SK-N-SH treated with all-trans-retinoic acid at 6 μM for 48 hours (cell line): Measurements from ENCODE around the gene GALNT15.
A peak's percentile ranks its signal among the peaks of the same experiment; 100 is the strongest.

Experiments used
- ATAC-seq: fragments of 200-7000 bp; cut with Tn5 transposase; 3 replicates; pipeline ENCODE4 v1.9.1; 2020; ENCODE audit warnings: mild to moderate bottlenecking, moderate library complexity
- ARNTL ChIP-seq: fragments of 450-650 bp; formaldehyde crosslinking; IDR thresholded peaks from 2 replicates; pipeline ENCODE4 v1.5.0; 2020; ENCODE audit warnings: low read depth, mild to moderate bottlenecking, moderate library complexity, borderline replicate concordance
- CSDC2 ChIP-seq: fragments of 250-450 bp; sonication (Bioruptor Pico); IDR thresholded peaks from 2 replicates; pipeline ENCODE4 v1.5.0; 2020; ENCODE audit warnings: mild to moderate bottlenecking, moderate library complexity
- ESRRG ChIP-seq: fragments of 250-450 bp; sonication (Bioruptor Pico); IDR thresholded peaks from 2 replicates; pipeline ENCODE4 v1.6.1; 2021; ENCODE audit warnings: mild to moderate bottlenecking
- GLIS3 ChIP-seq: fragments of 250-450 bp; sonication (Bioruptor Pico); IDR thresholded peaks from 2 replicates; pipeline ENCODE4 v1.5.0; 2020; ENCODE audit warnings: mild to moderate bottlenecking, moderate library complexity
- ISL1 ChIP-seq: fragments of 250-450 bp; sonication (Bioruptor Pico); IDR thresholded peaks from 2 replicates; pipeline ENCODE4 v2.1.2; 2022; ENCODE audit warnings: mild to moderate bottlenecking, moderate library complexity
- OSR1 ChIP-seq: fragments of 250-450 bp; sonication (Bioruptor Pico); IDR thresholded peaks from 2 replicates; pipeline ENCODE4 v1.8.0; 2022; ENCODE audit warnings: moderate library complexity, mild to moderate bottlenecking, inconsistent platforms
- PPARA ChIP-seq: fragments of 250-450 bp; sonication (Bioruptor Pico); IDR thresholded peaks from 2 replicates; pipeline ENCODE4 v1.5.0; 2020; ENCODE audit warnings: mild to moderate bottlenecking, borderline replicate concordance
- RARB ChIP-seq: fragments of 250-450 bp; sonication (Bioruptor Pico); IDR thresholded peaks from 2 replicates; pipeline ENCODE4 v1.8.0; 2021; ENCODE audit warnings: mild to moderate bottlenecking, moderate library complexity
- SNAI2 ChIP-seq: fragments of 250-450 bp; sonication (Bioruptor Pico); IDR thresholded peaks from 2 replicates; pipeline ENCODE4 v1.5.0; 2020; ENCODE audit warnings: mild to moderate bottlenecking, moderate library complexity
- TCF4 ChIP-seq: fragments of 250-450 bp; sonication (Bioruptor Pico); IDR thresholded peaks from 2 replicates; pipeline ENCODE4 v1.8.0; 2021; ENCODE audit warnings: mild to moderate bottlenecking, moderate library complexity, borderline replicate concordance
- TOX ChIP-seq: fragments of 250-450 bp; sonication (Bioruptor Pico); IDR thresholded peaks from 2 replicates; pipeline ENCODE4 v1.8.0; 2021; ENCODE audit warnings: mild to moderate bottlenecking, moderate library complexity, borderline replicate concordance
- ZC3H10 ChIP-seq: fragments of 250-450 bp; sonication (Bioruptor Pico); IDR thresholded peaks from 2 replicates; pipeline ENCODE4 v1.5.1; 2021; ENCODE audit warnings: mild to moderate bottlenecking, moderate library complexity
- ZFP3 ChIP-seq: fragments of 250-450 bp; sonication (Bioruptor Pico); IDR thresholded peaks from 2 replicates; pipeline ENCODE4 v1.5.0; 2020; ENCODE audit warnings: mild to moderate bottlenecking, moderate library complexity
- ZFP30 ChIP-seq: fragments of 450-650 bp; formaldehyde crosslinking; IDR thresholded peaks from 2 replicates; pipeline ENCODE4 v1.5.0; 2022; ENCODE audit warnings: mild to moderate bottlenecking, moderate library complexity
- ZNF565 ChIP-seq: fragments of 450-650 bp; formaldehyde crosslinking; conservative IDR thresholded peaks from 2 replicates; pipeline ENCODE4 v1.5.0; 2020; ENCODE audit warnings: low read depth, mild to moderate bottlenecking, moderate library complexity
- ZNF70 ChIP-seq: fragments of 450-650 bp; formaldehyde crosslinking; IDR thresholded peaks from 2 replicates; pipeline ENCODE4 v1.5.0; 2020; ENCODE audit warnings: mild to moderate bottlenecking, moderate library complexity
- TF ChIP-seq, protein P1 (sequence below): fragments of 250-450 bp; sonication (Bioruptor Pico); IDR thresholded peaks from 2 replicates; pipeline ENCODE4 v1.8.0; 2021; ENCODE audit warnings: low read depth, mild to moderate bottlenecking, moderate library complexity, borderline replicate concordance
- TF ChIP-seq, protein P2 (sequence below): fragments of 250-450 bp; sonication (Bioruptor Pico); IDR thresholded peaks from 2 replicates; pipeline ENCODE4 v1.8.0; 2020; ENCODE audit warnings: mild to moderate bottlenecking, moderate library complexity, borderline replicate concordance
- TF ChIP-seq, protein P3 (sequence below): fragments of 250-450 bp; sonication (Bioruptor Pico); IDR thresholded peaks from 2 replicates; pipeline ENCODE4 v1.5.1; 2021; ENCODE audit warnings: mild to moderate bottlenecking, moderate library complexity
- TF ChIP-seq, protein P4 (sequence below): fragments of 250-450 bp; sonication (Bioruptor Pico); IDR thresholded peaks from 2 replicates; pipeline ENCODE4 v1.5.0; 2020; ENCODE audit warnings: mild to moderate bottlenecking, moderate library complexity

The GALNT15 gene

DNA sequence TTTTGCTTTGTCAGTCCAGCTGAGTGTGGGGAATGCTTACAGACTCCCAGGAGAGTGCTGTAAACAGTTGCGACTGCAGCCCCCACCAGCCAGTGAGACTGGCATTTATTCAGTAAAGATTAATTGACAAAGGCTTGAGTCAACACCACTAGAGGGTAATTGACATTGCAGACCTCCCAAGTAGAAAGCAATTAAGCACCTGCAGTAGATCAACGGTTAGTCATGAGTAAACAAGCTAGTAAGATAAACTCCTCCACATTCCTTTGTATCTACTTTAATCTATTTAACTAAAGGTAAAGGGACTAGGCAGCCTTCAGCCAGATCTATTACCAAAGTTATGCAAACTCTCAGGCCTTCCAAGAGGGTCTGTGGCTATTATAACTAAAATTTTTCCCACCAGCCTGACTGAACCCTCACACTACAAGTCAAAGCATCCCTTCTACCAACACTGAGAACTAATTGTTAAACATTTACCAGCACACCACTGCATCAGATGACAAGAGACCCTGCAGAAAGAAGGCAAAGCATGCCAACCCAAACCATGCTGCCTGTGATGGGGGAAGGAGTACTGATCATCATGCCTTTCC, 30.5 kb upstream of the GALNT15 start:
- no peak for ATAC-seq
- no peak for TF ChIP-seq OSR1

DNA sequence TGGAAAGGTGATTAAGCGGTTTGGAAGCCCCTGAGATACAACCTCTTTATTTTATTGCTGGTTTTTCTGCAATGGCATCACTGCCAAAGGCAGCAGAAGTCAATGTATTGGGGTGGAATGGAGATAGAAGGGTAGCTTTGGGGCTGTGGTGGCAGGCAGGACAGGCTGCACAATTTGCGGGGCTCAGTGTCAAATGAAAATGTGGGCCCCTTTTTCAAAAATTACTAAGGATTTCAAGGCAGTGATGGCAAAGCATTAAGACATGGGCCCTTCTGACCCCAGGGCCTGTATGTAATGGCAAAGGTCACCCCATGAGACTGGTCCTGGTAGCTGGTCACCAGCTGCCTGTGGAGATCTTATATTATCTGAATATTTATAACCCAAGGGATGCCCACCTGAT, 29.3 kb upstream of the GALNT15 start:
- TF ChIP-seq TOX (CRISPR knock-in tag): no peak
- no peak for TF ChIP-seq ZFP30
- TF ChIP-seq ZNF70: no peak
- no peak for TF ChIP-seq TCF4 (CRISPR knock-in tag)
- no peak for TF ChIP-seq ISL1 (CRISPR knock-in tag)
- no peak for TF ChIP-seq PPARA (CRISPR knock-in tag)
- TF ChIP-seq, protein P1, sequence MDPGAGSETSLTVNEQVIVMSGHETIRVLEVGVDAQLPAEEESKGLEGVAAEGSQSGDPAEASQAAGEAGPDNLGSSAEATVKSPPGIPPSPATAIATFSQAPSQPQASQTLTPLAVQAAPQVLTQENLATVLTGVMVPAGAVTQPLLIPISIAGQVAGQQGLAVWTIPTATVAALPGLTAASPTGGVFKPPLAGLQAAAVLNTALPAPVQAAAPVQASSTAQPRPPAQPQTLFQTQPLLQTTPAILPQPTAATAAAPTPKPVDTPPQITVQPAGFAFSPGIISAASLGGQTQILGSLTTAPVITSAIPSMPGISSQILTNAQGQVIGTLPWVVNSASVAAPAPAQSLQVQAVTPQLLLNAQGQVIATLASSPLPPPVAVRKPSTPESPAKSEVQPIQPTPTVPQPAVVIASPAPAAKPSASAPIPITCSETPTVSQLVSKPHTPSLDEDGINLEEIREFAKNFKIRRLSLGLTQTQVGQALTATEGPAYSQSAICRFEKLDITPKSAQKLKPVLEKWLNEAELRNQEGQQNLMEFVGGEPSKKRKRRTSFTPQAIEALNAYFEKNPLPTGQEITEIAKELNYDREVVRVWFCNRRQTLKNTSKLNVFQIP: no peak
- TF ChIP-seq ZNF565: no peak
- TF ChIP-seq ZC3H10 (CRISPR knock-in tag): no peak
- TF ChIP-seq RARB (CRISPR knock-in tag): no peak
- TF ChIP-seq, protein P2, sequence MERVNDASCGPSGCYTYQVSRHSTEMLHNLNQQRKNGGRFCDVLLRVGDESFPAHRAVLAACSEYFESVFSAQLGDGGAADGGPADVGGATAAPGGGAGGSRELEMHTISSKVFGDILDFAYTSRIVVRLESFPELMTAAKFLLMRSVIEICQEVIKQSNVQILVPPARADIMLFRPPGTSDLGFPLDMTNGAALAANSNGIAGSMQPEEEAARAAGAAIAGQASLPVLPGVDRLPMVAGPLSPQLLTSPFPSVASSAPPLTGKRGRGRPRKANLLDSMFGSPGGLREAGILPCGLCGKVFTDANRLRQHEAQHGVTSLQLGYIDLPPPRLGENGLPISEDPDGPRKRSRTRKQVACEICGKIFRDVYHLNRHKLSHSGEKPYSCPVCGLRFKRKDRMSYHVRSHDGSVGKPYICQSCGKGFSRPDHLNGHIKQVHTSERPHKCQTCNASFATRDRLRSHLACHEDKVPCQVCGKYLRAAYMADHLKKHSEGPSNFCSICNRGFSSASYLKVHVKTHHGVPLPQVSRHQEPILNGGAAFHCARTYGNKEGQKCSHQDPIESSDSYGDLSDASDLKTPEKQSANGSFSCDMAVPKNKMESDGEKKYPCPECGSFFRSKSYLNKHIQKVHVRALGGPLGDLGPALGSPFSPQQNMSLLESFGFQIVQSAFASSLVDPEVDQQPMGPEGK (CRISPR knock-in tag): no peak
- no peak for TF ChIP-seq GLIS3 (CRISPR knock-in tag)
- no peak for ATAC-seq

DNA sequence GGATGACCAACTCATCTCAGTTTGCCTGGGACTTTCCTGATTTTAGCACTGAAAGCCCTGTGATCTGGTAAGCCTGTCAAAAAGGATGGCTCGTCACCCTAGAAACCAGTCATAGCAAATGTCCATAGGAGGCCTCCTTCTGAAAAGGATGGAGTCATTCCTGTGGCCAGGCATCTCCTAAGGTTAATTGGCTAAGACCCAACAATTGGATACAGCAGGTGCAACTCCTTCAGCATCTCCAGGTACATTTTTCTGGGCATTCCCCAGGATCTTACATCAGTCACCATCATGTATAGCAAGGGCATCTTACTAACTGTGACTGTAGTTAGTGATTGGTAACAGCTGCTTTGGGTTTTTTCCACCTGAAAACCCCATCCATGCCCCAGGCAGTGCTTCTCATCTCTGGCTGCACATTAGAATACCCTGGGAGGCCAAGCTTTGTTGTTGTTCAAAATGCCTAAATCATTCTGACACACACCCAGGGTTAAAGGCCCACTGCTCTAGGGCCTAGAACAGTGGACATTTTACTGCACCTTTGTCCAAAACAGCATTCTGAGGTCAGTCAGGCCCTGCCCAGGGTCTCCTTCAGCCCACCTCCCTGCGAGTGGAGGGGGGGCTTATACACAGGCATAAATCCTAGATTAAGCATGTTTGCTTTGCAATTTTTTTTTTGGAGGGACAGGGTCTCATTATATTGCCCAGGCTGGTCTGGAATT, 28.3 kb upstream of the GALNT15 start:
- TF ChIP-seq ZNF565: no peak
- TF ChIP-seq RARB (CRISPR knock-in tag): no peak
- TF ChIP-seq OSR1: no peak
- TF ChIP-seq, protein P3, sequence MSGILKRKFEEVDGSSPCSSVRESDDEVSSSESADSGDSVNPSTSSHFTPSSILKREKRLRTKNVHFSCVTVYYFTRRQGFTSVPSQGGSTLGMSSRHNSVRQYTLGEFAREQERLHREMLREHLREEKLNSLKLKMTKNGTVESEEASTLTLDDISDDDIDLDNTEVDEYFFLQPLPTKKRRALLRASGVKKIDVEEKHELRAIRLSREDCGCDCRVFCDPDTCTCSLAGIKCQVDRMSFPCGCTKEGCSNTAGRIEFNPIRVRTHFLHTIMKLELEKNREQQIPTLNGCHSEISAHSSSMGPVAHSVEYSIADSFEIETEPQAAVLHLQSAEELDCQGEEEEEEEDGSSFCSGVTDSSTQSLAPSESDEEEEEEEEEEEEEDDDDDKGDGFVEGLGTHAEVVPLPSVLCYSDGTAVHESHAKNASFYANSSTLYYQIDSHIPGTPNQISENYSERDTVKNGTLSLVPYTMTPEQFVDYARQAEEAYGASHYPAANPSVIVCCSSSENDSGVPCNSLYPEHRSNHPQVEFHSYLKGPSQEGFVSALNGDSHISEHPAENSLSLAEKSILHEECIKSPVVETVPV: no peak
- no peak for TF ChIP-seq ZC3H10 (CRISPR knock-in tag)
- no peak for TF ChIP-seq SNAI2 (CRISPR knock-in tag)
- TF ChIP-seq, protein P2 (CRISPR knock-in tag): no peak
- TF ChIP-seq, protein P4, sequence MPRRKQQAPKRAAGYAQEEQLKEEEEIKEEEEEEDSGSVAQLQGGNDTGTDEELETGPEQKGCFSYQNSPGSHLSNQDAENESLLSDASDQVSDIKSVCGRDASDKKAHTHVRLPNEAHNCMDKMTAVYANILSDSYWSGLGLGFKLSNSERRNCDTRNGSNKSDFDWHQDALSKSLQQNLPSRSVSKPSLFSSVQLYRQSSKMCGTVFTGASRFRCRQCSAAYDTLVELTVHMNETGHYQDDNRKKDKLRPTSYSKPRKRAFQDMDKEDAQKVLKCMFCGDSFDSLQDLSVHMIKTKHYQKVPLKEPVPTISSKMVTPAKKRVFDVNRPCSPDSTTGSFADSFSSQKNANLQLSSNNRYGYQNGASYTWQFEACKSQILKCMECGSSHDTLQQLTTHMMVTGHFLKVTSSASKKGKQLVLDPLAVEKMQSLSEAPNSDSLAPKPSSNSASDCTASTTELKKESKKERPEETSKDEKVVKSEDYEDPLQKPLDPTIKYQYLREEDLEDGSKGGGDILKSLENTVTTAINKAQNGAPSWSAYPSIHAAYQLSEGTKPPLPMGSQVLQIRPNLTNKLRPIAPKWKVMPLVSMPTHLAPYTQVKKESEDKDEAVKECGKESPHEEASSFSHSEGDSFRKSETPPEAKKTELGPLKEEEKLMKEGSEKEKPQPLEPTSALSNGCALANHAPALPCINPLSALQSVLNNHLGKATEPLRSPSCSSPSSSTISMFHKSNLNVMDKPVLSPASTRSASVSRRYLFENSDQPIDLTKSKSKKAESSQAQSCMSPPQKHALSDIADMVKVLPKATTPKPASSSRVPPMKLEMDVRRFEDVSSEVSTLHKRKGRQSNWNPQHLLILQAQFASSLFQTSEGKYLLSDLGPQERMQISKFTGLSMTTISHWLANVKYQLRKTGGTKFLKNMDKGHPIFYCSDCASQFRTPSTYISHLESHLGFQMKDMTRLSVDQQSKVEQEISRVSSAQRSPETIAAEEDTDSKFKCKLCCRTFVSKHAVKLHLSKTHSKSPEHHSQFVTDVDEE (CRISPR knock-in tag): no peak

DNA sequence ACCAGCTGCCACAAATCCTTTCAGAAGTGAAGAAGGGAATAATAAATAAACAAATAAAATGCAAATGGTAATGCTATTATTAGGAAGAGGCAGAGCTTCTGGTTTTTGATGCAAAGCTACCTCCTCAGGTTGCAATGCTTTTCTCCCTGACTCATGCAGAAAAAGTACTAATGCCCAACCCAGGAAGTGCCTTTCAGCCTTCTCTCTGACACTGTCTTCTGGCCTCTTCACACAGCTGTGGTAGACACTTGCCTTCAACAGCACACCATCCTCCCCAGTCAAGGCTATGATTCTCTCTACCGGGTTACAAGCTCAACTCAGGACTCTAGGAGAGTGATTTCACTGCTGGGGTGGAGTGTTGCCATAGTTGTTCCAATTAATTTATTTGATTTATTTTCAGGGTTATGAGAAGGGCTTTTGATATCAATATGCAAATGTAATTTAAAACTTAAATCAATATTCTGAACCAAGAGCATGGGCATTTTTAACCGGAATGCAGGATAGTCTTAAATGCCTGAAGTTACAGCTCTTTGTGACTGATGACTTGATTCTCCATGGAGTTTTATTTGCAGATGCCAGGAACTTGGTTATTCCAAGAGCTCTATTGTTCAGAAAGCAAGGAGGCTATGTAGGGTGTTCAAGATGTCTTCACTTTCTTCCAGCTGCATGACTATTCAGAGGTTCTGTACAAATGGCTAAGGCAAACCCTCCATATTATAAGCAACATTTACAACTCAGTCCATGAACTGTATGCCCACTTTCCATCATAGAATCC, 27.1 kb upstream of the GALNT15 start:
- ATAC-seq: peak; percentile 73
- TF ChIP-seq, protein P2 (CRISPR knock-in tag): no peak
- TF ChIP-seq ZFP3 (CRISPR knock-in tag) (no peak), OSR1 (no peak), RARB (CRISPR knock-in tag) (no peak), ARNTL (CRISPR knock-in tag) (no peak), ZFP30 (no peak), TOX (CRISPR knock-in tag) (no peak), ZC3H10 (CRISPR knock-in tag) (no peak), ESRRG (CRISPR knock-in tag) (no peak), CSDC2 (CRISPR knock-in tag) (no peak)

More for the DNA sequence above, 28.3 kb upstream of the GALNT15 start:
- no peak for ATAC-seq
